HTR-8/SVneo (cell line): ENCODE measurements around the gene CEP164.
"Not testable (repeated sequence)": the region's sequence is repeated elsewhere in the genome, so short reads cannot be mapped to it uniquely, and the experiment has no call there.

Experiments
- DNase-seq: peaks from one replicate; pipeline ENCODE4 v3.0.0; 2011; ENCODE audit warnings: low spot score, mixed read lengths; ENCODE audit not compliant: insufficient read length
- FAIRE-seq: peaks from 2 replicates; lab custom pipeline; 2011; peaks lifted over from hg19 to GRCh38; lab: Jason Lieb, UNC

CEP164 gene

GRCh38 chr11:117456721-117457029, 129.0 kb downstream of the CEP164 start:
- DNase-seq: not testable (repeated sequence)

GRCh38 chr11:117457031-117457785, 129.6 kb downstream of the CEP164 start:
- no peak for DNase-seq

More at GRCh38 chr11:117456721-117457029, 129.0 kb downstream of the CEP164 start:
- not testable (repeated sequence) for FAIRE-seq

GRCh38 chr11:117457835-117458234, 130.2 kb downstream of the CEP164 start:
- DNase-seq (no peak), FAIRE-seq (no peak)

More at GRCh38 chr11:117457031-117457785, 129.6 kb downstream of the CEP164 start:
- FAIRE-seq: no peak

- FAIRE-seq (no peak), DNase-seq (no peak)
Measured at GRCh38 chr11:117458275-117459122, 130.8 kb downstream of the CEP164 start.

- DNase-seq: no peak
- FAIRE-seq: no peak
Measured at GRCh38 chr11:117459123-117459978, 131.7 kb downstream of the CEP164 start.

GRCh38 chr11:117459979-117460300, 132.3 kb downstream of the CEP164 start:
- no peak for FAIRE-seq
- DNase-seq: no peak

GRCh38 chr11:117461396-117462182, 133.9 kb downstream of the CEP164 start:
- FAIRE-seq: no peak
- no peak for DNase-seq

- no peak for DNase-seq
- no peak for FAIRE-seq
Measured at GRCh38 chr11:117462183-117462863, 134.7 kb downstream of the CEP164 start.

GRCh38 chr11:117462864-117463247, 135.2 kb downstream of the CEP164 start:
- no peak for DNase-seq
- FAIRE-seq: no peak
